ENCODE measurements around the gene EHD4. TPM values are rescaled to one million over a fixed set of nuclear protein-coding genes. Genes with fewer than 3 reads are reported as not detected.

EHD4 gene
- total RNA-seq, 1 donor from 2014 or later: 42.6 TPM

GRCh38 chr15:41967506-41968206 is 4.7 kb downstream of the EHD4 start:
- H3K27ac Mint-ChIP-seq: peak overlapping the region; percentile 94

GRCh38 chr15:41966920-41967465 is 5.4 kb downstream of the EHD4 start:
- intact Hi-C loops (cut with micrococcal nuclease): no loop called here
- TF ChIP-seq, protein P1, sequence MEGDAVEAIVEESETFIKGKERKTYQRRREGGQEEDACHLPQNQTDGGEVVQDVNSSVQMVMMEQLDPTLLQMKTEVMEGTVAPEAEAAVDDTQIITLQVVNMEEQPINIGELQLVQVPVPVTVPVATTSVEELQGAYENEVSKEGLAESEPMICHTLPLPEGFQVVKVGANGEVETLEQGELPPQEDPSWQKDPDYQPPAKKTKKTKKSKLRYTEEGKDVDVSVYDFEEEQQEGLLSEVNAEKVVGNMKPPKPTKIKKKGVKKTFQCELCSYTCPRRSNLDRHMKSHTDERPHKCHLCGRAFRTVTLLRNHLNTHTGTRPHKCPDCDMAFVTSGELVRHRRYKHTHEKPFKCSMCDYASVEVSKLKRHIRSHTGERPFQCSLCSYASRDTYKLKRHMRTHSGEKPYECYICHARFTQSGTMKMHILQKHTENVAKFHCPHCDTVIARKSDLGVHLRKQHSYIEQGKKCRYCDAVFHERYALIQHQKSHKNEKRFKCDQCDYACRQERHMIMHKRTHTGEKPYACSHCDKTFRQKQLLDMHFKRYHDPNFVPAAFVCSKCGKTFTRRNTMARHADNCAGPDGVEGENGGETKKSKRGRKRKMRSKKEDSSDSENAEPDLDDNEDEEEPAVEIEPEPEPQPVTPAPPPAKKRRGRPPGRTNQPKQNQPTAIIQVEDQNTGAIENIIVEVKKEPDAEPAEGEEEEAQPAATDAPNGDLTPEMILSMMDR (IDR thresholded peaks at IDR 0.05): no peak
- Mint-ChIP-seq H3K4me1 (peaks cover 56% of the 10 kb centered on the region), H3K36me3 (ENCODE audit: low read depth) (peaks cover 2% of the 10 kb centered on the region), H3K27ac (peak overlapping the region; percentile 94), H3K27me3 (no peaks in the 10 kb centered on the region), H3K4me3 (peak overlapping the region; percentile 17), H3K9me3 (no peaks in the 10 kb centered on the region)
- POLR2A ChIA-PET: interaction anchor here (0.7 to 8.2 kb wide), 5 partner anchors 10 to 51 kb away, joined by 3 to 92 read pairs (median 5); no protein-coding TSS in a partner anchor
- DNase-seq (no peak), ATAC-seq (ENCODE audit: low read depth) (no peak)
- CTCF ChIA-PET: interaction anchor here (1.0 to 1.5 kb wide), 2 partner anchors 22 to 62 kb away, joined by 3 to 4 read pairs; no protein-coding TSS in a partner anchor

More at GRCh38 chr15:41967506-41968206, 4.7 kb downstream of the EHD4 start:
- DNase-seq (no peak), ATAC-seq (ENCODE audit: low read depth) (peak; percentile 16)
- ChIA-PET POLR2A (interaction anchor here (0.5 to 8.2 kb wide), 8 partner anchors 10 to 1378 kb away, joined by 3 to 92 read pairs (median 4); partner anchors contain the start of gene MGA), CTCF (interaction anchor here (1.0 to 1.6 kb wide), 3 partner anchors 21 to 63 kb away, joined by 3 to 4 read pairs (median 4); no protein-coding TSS in a partner anchor)
- intact Hi-C loops (cut with micrococcal nuclease): loop anchor here (1.0 kb wide), 1 partner anchor 139 kb away; the partner anchor contains the start of gene JMJD7
- Mint-ChIP-seq H3K4me1 (peaks cover 59% of the 10 kb centered on the region), H3K36me3 (ENCODE audit: low read depth) (peaks cover 4% of the 10 kb centered on the region), H3K9me3 (no peaks in the 10 kb centered on the region), H3K4me3 (peak overlapping the region; percentile 75), H3K27me3 (no peaks in the 10 kb centered on the region)
- TF ChIP-seq, protein P1 (IDR thresholded peaks at IDR 0.05): no peak

- H3K4me1 Mint-ChIP-seq: peaks cover 56% of the 10 kb centered on the region
- CTCF ChIA-PET: interaction anchor here (1.0 kb wide), 1 partner anchor 62 kb away, joined by 3 read pairs; no protein-coding TSS in a partner anchor
- POLR2A ChIA-PET: interaction anchor here (0.7 to 8.2 kb wide), 3 partner anchors 9 to 37 kb away, joined by 5 to 92 read pairs (median 7); no protein-coding TSS in a partner anchor
Measured at GRCh38 chr15:41966414-41966812, 5.9 kb downstream of the EHD4 start.

DNA sequence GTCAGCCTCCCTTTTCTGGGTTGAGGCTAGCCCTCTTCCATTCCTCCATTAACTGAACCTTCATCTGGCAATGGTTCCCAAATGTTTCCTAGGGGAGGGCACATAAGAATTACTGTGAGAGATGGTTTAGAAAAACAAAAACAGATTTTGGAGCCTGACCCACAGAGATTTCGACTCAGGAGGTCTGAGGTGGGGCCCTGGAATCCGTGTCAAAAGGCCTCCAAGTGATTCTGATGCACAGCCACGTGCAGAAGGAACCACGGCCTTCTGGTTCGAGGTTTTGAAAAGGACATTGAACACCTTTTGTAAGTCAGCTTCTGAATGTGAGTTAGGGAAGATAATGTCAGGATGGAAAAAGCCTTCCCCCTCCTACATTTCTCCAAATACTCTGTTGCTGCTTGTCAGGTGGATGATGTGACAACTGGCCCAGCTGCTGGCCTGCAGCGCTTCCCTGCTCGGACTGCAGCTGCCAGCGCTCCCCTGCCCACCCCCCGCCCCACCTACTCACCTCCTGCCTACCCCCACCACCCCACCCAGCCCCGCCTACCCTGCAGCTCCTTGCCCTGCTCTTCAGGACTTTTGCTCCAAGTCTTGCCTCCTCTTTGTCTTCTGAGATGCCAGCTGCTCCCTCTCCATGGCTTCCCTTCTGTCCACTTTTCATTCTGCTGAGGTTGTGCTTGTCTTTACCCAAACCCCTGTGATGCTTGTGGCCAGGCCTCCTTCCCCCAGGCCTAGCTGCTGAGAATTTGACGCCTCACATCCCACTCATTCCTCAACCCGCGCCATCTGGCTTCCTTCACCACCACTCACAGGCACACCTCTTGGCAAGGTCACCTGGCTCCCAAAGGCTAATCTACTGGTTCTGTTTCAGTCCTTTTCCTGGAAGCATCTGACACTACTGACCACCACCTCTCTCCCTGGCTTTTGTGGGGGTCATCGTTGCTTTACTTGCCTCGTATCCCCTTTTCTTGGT is 6.6 kb downstream of the EHD4 start:
- Mint-ChIP-seq H3K27ac (peak overlapping the region; percentile 56), H3K4me3 (no peak overlapping the region), H3K27me3 (no peaks in the 10 kb centered on the region), H3K9me3 (no peaks in the 10 kb centered on the region), H3K36me3 (ENCODE audit: low read depth) (peaks cover 2% of the 10 kb centered on the region), H3K4me1 (peaks cover 49% of the 10 kb centered on the region)
- POLR2A ChIA-PET: interaction anchor here (1.6 to 8.2 kb wide), 2 partner anchors 8 to 36 kb away, joined by 5 to 92 read pairs; no protein-coding TSS in a partner anchor
- CTCF ChIA-PET: no interaction called here
- intact Hi-C loops (cut with micrococcal nuclease): no loop called here
- DNase-seq (no peak), ATAC-seq (ENCODE audit: low read depth) (no peak)
- TF ChIP-seq, protein P1 (IDR thresholded peaks at IDR 0.05): no peak

More at GRCh38 chr15:41966414-41966812, 5.9 kb downstream of the EHD4 start:
- no peak for ATAC-seq (ENCODE audit: low read depth)
- H3K27ac Mint-ChIP-seq: peak overlapping the region; percentile 94
- DNase-seq: no peak
- no peaks in the 10 kb centered on the region for H3K9me3 Mint-ChIP-seq
- TF ChIP-seq, protein P1 (IDR thresholded peaks at IDR 0.05): no peak
- intact Hi-C loops (cut with micrococcal nuclease): no loop called here
- H3K36me3 Mint-ChIP-seq (ENCODE audit: low read depth): peaks cover 2% of the 10 kb centered on the region
- H3K27me3 Mint-ChIP-seq: no peaks in the 10 kb centered on the region
- no peak overlapping the region for H3K4me3 Mint-ChIP-seq
